Heart left ventricle (tissue), 16 donors: ENCODE data around the gene PKD1. TPM values are rescaled to one million over a fixed set of nuclear protein-coding genes. Genes with fewer than 3 reads are reported as not detected.

Experiments
- ATAC-seq, 4 donors: fragments of 200-7000 bp; cut with Tn5 transposase; one replicate each; pipeline ENCODE4 v1.9.1; 2020 to 2022; ENCODE audit warnings: moderate library complexity in 4 of 4, mild to moderate bottlenecking in 3 of 4, moderate number of reproducible peaks in 1 of 4
- DNase-seq, 5 donors: peaks; one replicate each; pipeline ENCODE4 v3.0.0-alpha.2; 2020
- H3K27ac ChIP-seq, 12 donors: fragments of 200-600 bp; sonication (generic) in 4 of 12; one replicate each; pipeline versions ENCODE4 v1.5.0 to v1.8.0; 2016 to 2022; ENCODE audit warnings: mild to moderate bottlenecking in 2 of 12
- H3K27me3 ChIP-seq, 9 donors: fragments of 200-600 bp; sonication (generic) in 2 of 9; one replicate each; pipeline versions ENCODE4 v1.5.1 to v1.8.0; 2016 to 2022; ENCODE audit warnings: mild to moderate bottlenecking in 3 of 9
- H3K36me3 ChIP-seq, 9 donors: fragments of 200-600 bp; sonication (generic) in 2 of 9; one replicate each; pipeline versions ENCODE4 v1.5.0 to v1.8.0; 2018 to 2022; ENCODE audit warnings: mild to moderate bottlenecking in 2 of 9
- H3K4me1 ChIP-seq, 12 donors: fragments of 200-600 bp; sonication (generic) in 4 of 12; one replicate each; pipeline versions ENCODE4 v1.5.0 to v1.8.0; 2016 to 2022; ENCODE audit warnings: mild to moderate bottlenecking in 3 of 12
- H3K4me3 ChIP-seq, 12 donors: fragments of 200-600 bp; sonication (generic) in 4 of 12; one replicate each; pipeline versions ENCODE4 v1.5.0 to v1.8.0; 2017 to 2022; ENCODE audit warnings: mild to moderate bottlenecking in 9 of 12, moderate library complexity in 4 of 12
- H3K9me3 ChIP-seq, 12 donors: fragments of 200-600 bp; sonication (generic) in 4 of 12; one replicate each; pipeline versions ENCODE4 v1.5.0 to v1.8.0; 2016 to 2022; ENCODE audit warnings: mild to moderate bottlenecking in 1 of 12
- POLR2A ChIP-seq, 2 donors: fragments of 450-650 bp; IDR thresholded peaks; one replicate each; pipeline ENCODE4 v1.6.1; 2017; ENCODE audit warnings: antibody characterized with exemption in 2 of 2, mild to moderate bottlenecking in 2 of 2, moderate library complexity in 2 of 2
- WGBS, 4 donors: extraction: QIAGEN DNeasy Blood & Tissue Kit in 2 of 4; methylation state at CpG; one replicate each; pipeline versions ENCODE4 v1.1.5 to v1.1.7; 2013 to 2018; 5-methylcytosine and 5-hydroxymethylcytosine counted together
- intact Hi-C, 10 donors: fragments of 100-400 bp; cut with DNase I; formaldehyde crosslinking; loops; one replicate each; pipeline versions ENCODE4 v1.11.1 to v1.14.2; 2022
- polyA plus RNA-seq, 2 donors: library from polyadenylated mRNA; stranded (reverse); fragments of 200-250 nt; gene quantifications; one replicate each; pipeline ENCODE4 v1.2.3, GENCODE V29; 2013
- total RNA-seq, 9 donors: library from RNA; depleted of rRNA in 2 of 9; stranded (reverse); fragments of >200 nt in 2 of 9; fragmentation: NEBNext Ultra II Directional in 3 of 9; extraction: Animal tissue kit (Norgen Biotek cat#: 25700) in 3 of 9; gene quantifications; one replicate each; pipeline versions ENCODE4 v1.1.0 to v1.2.4, GENCODE V29; 2016 to 2023
- TF ChIP-seq, protein P1 (sequence below), 12 donors: fragments of 200-600 bp; sonication (generic) in 4 of 12; IDR thresholded peaks; one replicate each; pipeline versions ENCODE4 v1.5.0 to v1.8.0; 2018 to 2022; ENCODE audit warnings: antibody characterized with exemption in 12 of 12, mild to moderate bottlenecking in 5 of 12
- donor health status: ischemic (EF 13 %, LVEDD 7.1; RV severe dilation, severe dysfunction).
- donor health status: healthy with polysubstance abuse.
- donor health status: DM: no; HTN: yes; CAD: no.
- donor health status: DM: no; HTN: no; CAD: no.
- donor health status: ischemic (EF 25% LVEDD 6.9; RV normal size, moderate dysfunction).
- donor health status: ischemic (EF 25% LVEDD 5.7; RV mildly dilated, moderate dysfunction).
- donor health status: healthy.
- donor health status: DM: yes; HTN: yes; CAD: no.
- donor health status: ischemic (EF 35%, LVEDD 5.7; RV mildly dilated, moderate dysfunction).
- donor health status: nonischemic (EF 11% LVEDD 7.7; RV severe dilation, severe dysfunction).
- donor health status: DM: yes; HTN: yes; CAD: no.
- donor health status: PGD.
- donor health status: ischemic (EF 29% LVEDD 5.4; RV normal size, mild dysfunction).
- donor health status: nonischemic (EF 23%, LVEDD 6.1; RV moderate dilation, normal function).

PKD1 gene
- total and polyA plus RNA-seq, 11 donors = 64.9 to 441 (median 105) TPM

DNA sequence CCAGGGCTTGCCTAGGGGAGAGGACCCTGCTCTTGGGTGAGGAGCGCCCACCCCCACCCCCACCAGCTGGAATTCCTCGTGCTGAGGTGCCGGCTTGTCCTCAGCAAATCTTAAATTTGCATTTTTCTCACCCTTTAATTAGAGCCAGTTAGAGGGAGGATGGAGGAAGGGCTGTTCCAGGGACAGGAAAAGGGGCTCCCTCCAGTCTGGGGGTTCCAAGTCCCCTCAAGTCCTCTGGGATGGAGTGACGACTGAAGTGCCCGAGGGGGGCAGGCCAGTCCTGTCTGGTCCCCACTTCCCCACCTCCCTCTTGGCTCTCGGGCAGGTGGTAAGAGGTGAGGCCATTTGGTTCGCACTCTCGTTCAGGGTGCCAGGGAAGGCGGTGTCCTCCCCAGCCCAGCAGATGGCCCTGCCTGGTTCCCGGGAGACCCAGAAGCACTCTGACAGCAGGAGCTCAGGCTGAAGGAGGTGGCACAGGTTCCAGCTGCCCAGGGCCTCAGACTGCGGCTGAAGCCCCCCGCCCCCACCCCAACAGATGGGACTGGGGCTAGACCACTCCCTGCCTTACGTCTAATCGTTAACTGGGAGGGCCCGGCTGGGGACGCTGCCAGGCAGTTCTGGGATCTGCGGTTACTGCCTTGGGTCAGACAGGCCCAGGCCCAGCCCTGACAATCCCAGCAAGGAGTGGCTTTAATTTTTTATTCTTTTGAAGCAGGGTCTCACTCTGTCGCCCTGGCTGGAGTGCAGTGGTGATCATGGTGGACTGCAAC, 14.9 kb upstream of the PKD1 start:
- intact Hi-C loops = loop anchor here in 5 of 10 donors (5.0 to 10.0 kb wide), 6 partner anchors 64 to 146 kb away; partner anchors contain the start of genes BRICD5 (in 1 of the 5), ECI1 (in 1 of the 5), PGP (in 1 of the 5) and ZNF598 (in 1 of the 5)
- Histone ChIP-seq H3K27me3 (no peaks in the 10 kb centered on the region), H3K27ac (no peak overlapping the region), H3K4me1 (peaks cover 12 to 76% (median 60%) of the 10 kb centered on the region in 12 donors), H3K36me3 (peaks cover 0 to 20% (median 5%) of the 10 kb centered on the region in 9 donors), H3K4me3 (no peak overlapping the region), H3K9me3 (no peaks in the 10 kb centered on the region)
- no peak for ATAC-seq
- no peak for TF ChIP-seq POLR2A (IDR thresholded peaks at IDR 0.05)
- TF ChIP-seq, protein P1, sequence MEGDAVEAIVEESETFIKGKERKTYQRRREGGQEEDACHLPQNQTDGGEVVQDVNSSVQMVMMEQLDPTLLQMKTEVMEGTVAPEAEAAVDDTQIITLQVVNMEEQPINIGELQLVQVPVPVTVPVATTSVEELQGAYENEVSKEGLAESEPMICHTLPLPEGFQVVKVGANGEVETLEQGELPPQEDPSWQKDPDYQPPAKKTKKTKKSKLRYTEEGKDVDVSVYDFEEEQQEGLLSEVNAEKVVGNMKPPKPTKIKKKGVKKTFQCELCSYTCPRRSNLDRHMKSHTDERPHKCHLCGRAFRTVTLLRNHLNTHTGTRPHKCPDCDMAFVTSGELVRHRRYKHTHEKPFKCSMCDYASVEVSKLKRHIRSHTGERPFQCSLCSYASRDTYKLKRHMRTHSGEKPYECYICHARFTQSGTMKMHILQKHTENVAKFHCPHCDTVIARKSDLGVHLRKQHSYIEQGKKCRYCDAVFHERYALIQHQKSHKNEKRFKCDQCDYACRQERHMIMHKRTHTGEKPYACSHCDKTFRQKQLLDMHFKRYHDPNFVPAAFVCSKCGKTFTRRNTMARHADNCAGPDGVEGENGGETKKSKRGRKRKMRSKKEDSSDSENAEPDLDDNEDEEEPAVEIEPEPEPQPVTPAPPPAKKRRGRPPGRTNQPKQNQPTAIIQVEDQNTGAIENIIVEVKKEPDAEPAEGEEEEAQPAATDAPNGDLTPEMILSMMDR (IDR thresholded peaks at IDR 0.05) = no peak
- 63 to 69% (median 64%) methylated on average over 13 to 18 of the region's 18 CpGs for WGBS, 4 donors
- no peak for DNase-seq

DNA sequence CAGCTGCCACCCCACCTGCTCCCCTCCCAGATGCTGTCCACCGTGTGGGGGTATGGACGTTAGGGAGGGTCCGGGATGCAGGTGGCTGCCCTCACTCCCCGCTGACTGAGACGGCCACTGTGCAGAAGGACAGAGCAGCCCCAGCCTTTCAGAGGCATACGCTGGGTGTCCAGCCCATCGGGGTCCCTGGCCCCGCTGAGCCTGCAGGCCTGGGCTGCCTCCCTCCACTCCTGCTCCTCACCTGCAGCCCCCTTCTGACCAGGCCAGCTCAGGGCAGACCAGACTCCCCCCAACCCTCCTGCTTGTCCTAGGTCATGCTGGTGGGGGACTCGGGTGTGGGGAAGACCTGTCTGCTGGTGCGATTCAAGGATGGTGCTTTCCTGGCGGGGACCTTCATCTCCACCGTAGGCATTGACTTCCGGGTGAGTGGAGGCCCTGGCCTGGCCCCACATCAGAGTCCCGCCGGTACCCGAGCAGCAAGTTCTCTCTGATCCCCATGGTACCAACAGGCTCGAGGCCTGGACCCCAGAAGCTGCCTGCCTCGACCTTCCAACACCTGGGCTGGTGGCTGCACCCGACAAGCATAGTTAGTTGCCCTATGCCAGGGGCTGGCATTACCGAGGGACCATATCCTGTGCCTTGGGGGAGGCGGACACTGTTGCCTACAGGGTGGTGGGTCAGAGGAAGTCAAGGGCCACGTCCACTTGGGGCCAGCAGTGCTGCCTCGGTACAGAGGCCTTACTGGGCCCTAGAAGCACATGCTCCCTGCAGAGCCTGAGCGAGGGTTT, 14.1 kb upstream of the PKD1 start:
- no peak for DNase-seq
- no peak for ATAC-seq
- Histone ChIP-seq H3K36me3 (peaks cover 0 to 20% (median 5%) of the 10 kb centered on the region in 9 donors), H3K9me3 (no peaks in the 10 kb centered on the region), H3K27ac (no peak overlapping the region), H3K4me3 (no peak overlapping the region), H3K4me1 (peaks cover 12 to 75% (median 60%) of the 10 kb centered on the region in 12 donors), H3K27me3 (no peaks in the 10 kb centered on the region)
- intact Hi-C loops = loop anchor here in 5 of 10 donors (5.0 to 10.0 kb wide), 6 partner anchors 65 to 145 kb away; partner anchors contain the start of genes BRICD5 (in 1 of the 5), ECI1 (in 1 of the 5), PGP (in 1 of the 5) and ZNF598 (in 1 of the 5)
- TF ChIP-seq, protein P1 (IDR thresholded peaks at IDR 0.05) = no peak
- no peak for TF ChIP-seq POLR2A (IDR thresholded peaks at IDR 0.05)
- WGBS, 4 donors = 71 to 81% (median 74%) methylated on average over 16 to 24 of the region's 24 CpGs

DNA sequence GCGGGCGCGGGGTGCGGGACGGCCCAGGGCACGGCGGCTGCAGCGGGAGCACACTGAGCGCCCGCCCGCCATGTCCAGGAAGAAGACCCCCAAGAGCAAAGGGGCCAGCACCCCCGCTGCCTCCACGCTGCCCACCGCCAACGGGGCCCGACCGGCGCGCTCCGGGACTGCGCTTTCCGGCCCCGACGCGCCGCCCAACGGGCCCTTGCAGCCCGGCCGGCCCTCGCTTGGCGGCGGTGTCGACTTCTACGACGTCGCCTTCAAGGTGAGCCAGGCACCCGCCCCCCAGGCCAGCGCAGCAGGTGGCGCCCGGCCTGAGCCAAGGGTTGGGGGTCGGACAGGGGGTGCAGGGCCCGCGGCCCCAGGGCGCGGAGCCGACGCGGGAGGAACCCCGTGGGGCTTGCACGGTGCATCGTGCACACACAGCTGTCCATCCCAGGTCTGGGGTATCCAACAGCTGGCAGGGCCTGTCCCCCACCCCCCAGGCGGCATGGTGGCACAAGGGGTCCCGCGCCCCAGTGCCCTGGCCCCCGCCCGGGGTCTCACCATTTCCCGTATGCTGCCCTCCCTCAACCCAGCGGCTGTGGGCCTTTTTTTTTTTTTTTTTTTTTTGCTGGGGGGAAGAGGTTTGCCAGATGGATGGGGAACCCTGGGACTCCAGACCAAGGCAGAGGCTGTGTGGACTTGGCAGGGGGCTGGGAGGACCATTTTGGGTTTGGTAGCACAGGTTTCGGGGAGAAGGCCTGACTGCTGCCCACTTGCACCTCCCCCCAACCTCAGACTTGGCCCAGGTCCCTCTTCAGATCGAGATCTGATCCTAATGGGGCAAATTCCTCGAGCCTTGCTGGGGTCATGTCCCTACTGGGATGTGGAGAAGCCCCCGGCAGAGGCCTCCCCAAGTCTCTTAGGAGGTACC, 13.3 kb upstream of the PKD1 start:
- Histone ChIP-seq H3K9me3 (no peaks in the 10 kb centered on the region), H3K4me3 (peak overlapping the region; percentile 16 to 64 (median 54)), H3K27me3 (no peaks in the 10 kb centered on the region), H3K27ac (peak overlapping the region in 3 of 12 donors; percentile 46 to 95 (median 50)), H3K36me3 (peaks cover 0 to 18% (median 5%) of the 10 kb centered on the region in 9 donors), H3K4me1 (peaks cover 9 to 67% (median 52%) of the 10 kb centered on the region in 12 donors)
- intact Hi-C loops = no loop called here
- 5 to 10% (median 7%) methylated on average over 21 to 62 of the region's 62 CpGs for WGBS, 4 donors
- TF ChIP-seq, protein P1 (IDR thresholded peaks at IDR 0.05) = peak in 1 of 12 donors; percentile 3
- no peak for TF ChIP-seq POLR2A (IDR thresholded peaks at IDR 0.05)
- DNase-seq (peak in 1 of 5 donors; percentile 46), ATAC-seq (no peak)
